Mesothelial cell of epicardium (in vitro differentiated cells): ENCODE results near the gene NR1H2. TPM values are rescaled to one million over a fixed set of nuclear protein-coding genes. Genes with fewer than 3 reads are reported as not detected.

Experiments
- DNase-seq, 2 experiments: peaks; one replicate each; pipeline ENCODE4 v3.0.0; 2021; ENCODE audit warnings: low spot score in 2 of 2; ENCODE audit not compliant: unreplicated experiment in 2 of 2
- H3K27ac Mint-ChIP-seq: 2 replicates; pipeline ENCODE4 v1.8.0; 2021; ENCODE audit warnings: mixed read lengths
- H3K27me3 Mint-ChIP-seq: 2 replicates; pipeline ENCODE4 v1.8.0; 2021; ENCODE audit warnings: low read depth, mixed read lengths
- H3K36me3 Mint-ChIP-seq: 2 replicates; pipeline ENCODE4 v1.8.0; 2021; ENCODE audit warnings: mixed read lengths
- H3K4me1 Mint-ChIP-seq: 2 replicates; pipeline ENCODE4 v1.8.0; 2021; ENCODE audit warnings: mixed read lengths
- H3K4me3 Mint-ChIP-seq: 2 replicates; pipeline ENCODE4 v1.8.0; 2021; ENCODE audit warnings: mild to moderate bottlenecking, moderate library complexity, mixed read lengths
- H3K9me3 Mint-ChIP-seq: 2 replicates; pipeline ENCODE4 v1.8.0; 2021; ENCODE audit warnings: mixed read lengths
- CTCF ChIP-seq: fragments of 200-600 bp; sonication (generic); IDR thresholded peaks from one replicate; pipeline ENCODE4 v1.5.0; 2021; ENCODE audit warnings: antibody characterized with exemption; ENCODE audit not compliant: unreplicated experiment
- total RNA-seq: library from RNA; stranded (reverse); gene quantifications from 3 replicates; pipeline ENCODE4 v1.2.1, GENCODE V29; 2021

NR1H2 gene
- total RNA-seq, result 35.4 to 39.1 TPM (median 37.3 TPM) in 3 replicates

GRCh38 chr19:50376166-50377050 is at the start of gene NR1H2:
Gene NR1H2 (plus strand): TSS chr19:50376457. CDS start chr19:50377606, 1,149 bp downstream.
- Mint-ChIP-seq H3K27me3 (no peaks in the 10 kb centered on the region), H3K27ac (peak within 1 kb of the TSS; percentile 99), H3K9me3 (no peaks in the 10 kb centered on the region), H3K4me1 (peaks cover 4% of the 10 kb centered on the region), H3K36me3 (peaks cover 13% of the 10 kb centered on the region), H3K4me3 (peak within 1 kb of the TSS; percentile 95)
- peak; percentile 84 to 92 for DNase-seq
- TF ChIP-seq CTCF, result no peak

GRCh38 chr19:50327013-50327412 is 49.2 kb upstream of the NR1H2 start:
- peak overlapping the region; percentile 59 for H3K4me3 Mint-ChIP-seq
- H3K27ac Mint-ChIP-seq, result no peak overlapping the region
- peaks cover 49% of the 10 kb centered on the region for H3K4me1 Mint-ChIP-seq
- no peak for DNase-seq
- peaks cover 38% of the 10 kb centered on the region for H3K27me3 Mint-ChIP-seq
- H3K9me3 Mint-ChIP-seq, result no peaks in the 10 kb centered on the region
- H3K36me3 Mint-ChIP-seq, result no peaks in the 10 kb centered on the region
- no peak for TF ChIP-seq CTCF

- DNase-seq, result no peak
- H3K27me3 Mint-ChIP-seq, result peaks cover 42% of the 10 kb centered on the region
- no peak overlapping the region for H3K27ac Mint-ChIP-seq
- peaks cover 55% of the 10 kb centered on the region for H3K4me1 Mint-ChIP-seq
- H3K36me3 Mint-ChIP-seq, result no peaks in the 10 kb centered on the region
- peak overlapping the region; percentile 59 for H3K4me3 Mint-ChIP-seq
- H3K9me3 Mint-ChIP-seq, result no peaks in the 10 kb centered on the region
- TF ChIP-seq CTCF, result no peak
Measured at GRCh38 chr19:50327461-50328223, 48.6 kb upstream of the NR1H2 start.

GRCh38 chr19:50328224-50328872 is 47.9 kb upstream of the NR1H2 start:
- Mint-ChIP-seq H3K36me3 (no peaks in the 10 kb centered on the region), H3K27me3 (peaks cover 42% of the 10 kb centered on the region), H3K9me3 (no peaks in the 10 kb centered on the region), H3K4me1 (peaks cover 56% of the 10 kb centered on the region), H3K27ac (no peak overlapping the region), H3K4me3 (peak overlapping the region; percentile 38)
- no peak for DNase-seq
- TF ChIP-seq CTCF, result no peak

GRCh38 chr19:50328873-50329145 is 47.4 kb upstream of the NR1H2 start:
- no peak for TF ChIP-seq CTCF
- no peaks in the 10 kb centered on the region for H3K9me3 Mint-ChIP-seq
- H3K27me3 Mint-ChIP-seq, result peaks cover 45% of the 10 kb centered on the region
- H3K27ac Mint-ChIP-seq, result no peak overlapping the region
- no peaks in the 10 kb centered on the region for H3K36me3 Mint-ChIP-seq
- H3K4me3 Mint-ChIP-seq, result peak overlapping the region; percentile 80
- peaks cover 60% of the 10 kb centered on the region for H3K4me1 Mint-ChIP-seq
- DNase-seq, result no peak
